OCI-LY3 (cell line): ENCODE data around the gene GNG12.

ENCODE experiments used
- H2AFZ ChIP-seq: fragments of 200-600, 300-600 bp; shearing (Covaris generic); 2 replicates; pipeline ENCODE4 v1.6.0; 2014; ENCODE audit warnings: antibody characterized with exemption, low read depth, low read length
- H3K27ac ChIP-seq: fragments of 200-600, 300-600 bp; sonication (generic); 2 replicates; pipeline ENCODE4 v1.5.1; 2014; ENCODE audit warnings: mild to moderate bottlenecking, low read length, moderate library complexity, mixed read lengths
- H3K27me3 ChIP-seq: fragments of 200-600, 300-600 bp; sonication (generic); 2 replicates; pipeline ENCODE4 v1.6.1; 2014; ENCODE audit warnings: low read depth, low read length, mixed read lengths
- H3K36me3 ChIP-seq: fragments of 200-600, 300-600 bp; sonication (generic); replicated peaks from 2 replicates; pipeline ENCODE3; 2014; ENCODE audit warnings: low read depth, low read length, mixed read lengths
- H3K4me1 ChIP-seq: fragments of 300-600, 200-600 bp; sonication (generic); 2 replicates; pipeline ENCODE4 v1.6.1; 2014; ENCODE audit warnings: low read length, mixed read lengths
- H3K4me2 ChIP-seq: fragments of 200-600, 300-600 bp; sonication (generic); 2 replicates; pipeline ENCODE4 v1.6.1; 2014; ENCODE audit warnings: low read length, mixed read lengths
- H3K4me3 ChIP-seq: fragments of 300-600, 200-600 bp; sonication (generic); 2 replicates; pipeline ENCODE4 v1.5.1; 2014; ENCODE audit warnings: antibody characterized with exemption, mild to moderate bottlenecking, low read length, moderate library complexity
- H3K79me2 ChIP-seq: fragments of 300-600, 200-600 bp; shearing (Covaris generic); 2 replicates; pipeline ENCODE4 v1.6.1; 2014; ENCODE audit warnings: mild to moderate bottlenecking, low read length, mixed read lengths
- H3K9ac ChIP-seq: fragments of 300-600, 200-600 bp; shearing (Covaris generic); 2 replicates; pipeline ENCODE4 v1.6.0; 2014; ENCODE audit warnings: mild to moderate bottlenecking, low read length, moderate library complexity
- H3K9me3 ChIP-seq: fragments of 200-600, 300-600 bp; shearing (Covaris generic); 2 replicates; pipeline ENCODE4 v1.6.1; 2014; ENCODE audit warnings: low read length, mixed read lengths; ENCODE audit not compliant: insufficient read depth
- H4K20me1 ChIP-seq: fragments of 200-600, 300-600 bp; sonication (generic); 2 replicates; pipeline ENCODE4 v1.6.1; 2016; ENCODE audit warnings: low read length, mixed read lengths; ENCODE audit not compliant: insufficient read depth
- EZH2phosphoT487 ChIP-seq: fragments of 200-600 bp; shearing (Covaris generic); IDR thresholded peaks from 2 replicates; pipeline ENCODE4 v1.6.1; 2018; ENCODE audit warnings: antibody characterized with exemption, mixed run types, low read depth
- TF ChIP-seq, protein P1 (sequence below): fragments of 200-600, 300-600 bp; sonication (generic); IDR thresholded peaks from 2 replicates; pipeline ENCODE4 v1.5.1; 2014; ENCODE audit warnings: antibody characterized with exemption, low read length, low read depth

The GNG12 gene

DNA sequence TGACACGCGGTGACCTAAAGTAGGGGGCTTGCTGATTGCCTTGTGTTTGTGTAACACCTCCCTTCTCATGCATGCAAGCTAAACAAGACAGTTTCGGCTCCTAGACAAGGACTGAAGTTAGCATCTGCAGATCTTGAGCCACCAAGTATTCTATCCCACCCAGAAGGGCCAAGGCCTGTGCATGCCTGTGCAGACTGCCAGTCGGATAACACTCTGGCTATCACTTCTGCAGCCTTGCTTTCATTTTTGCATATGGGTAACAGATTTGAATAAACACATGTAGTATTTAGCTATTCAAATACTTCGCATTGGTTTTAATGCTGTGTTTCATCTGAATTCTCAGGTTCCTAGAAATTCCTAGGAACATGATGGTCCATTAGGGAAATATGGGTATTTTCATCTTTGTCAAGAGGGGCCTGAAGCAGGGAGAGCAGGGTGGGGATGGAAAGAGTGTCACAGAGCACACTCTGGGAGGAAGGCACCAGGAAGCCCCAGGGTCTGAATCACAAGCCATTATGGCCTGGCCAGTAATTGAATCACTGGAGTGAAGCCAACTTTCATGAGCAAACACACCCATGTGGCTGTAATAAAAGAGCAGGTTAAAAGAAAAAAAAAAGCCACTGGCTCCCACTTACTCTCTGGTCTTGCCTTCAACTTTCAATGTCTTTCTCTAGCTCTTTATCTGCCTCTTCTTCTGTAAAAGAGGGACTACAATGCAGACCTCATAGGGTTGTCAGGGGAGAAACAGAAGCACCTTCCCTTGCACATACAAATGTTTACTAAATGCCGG, 120.0 kb downstream of the GNG12 start:
- no peak overlapping the region for H3K9ac ChIP-seq
- no peak overlapping the region for H3K4me2 ChIP-seq

DNA sequence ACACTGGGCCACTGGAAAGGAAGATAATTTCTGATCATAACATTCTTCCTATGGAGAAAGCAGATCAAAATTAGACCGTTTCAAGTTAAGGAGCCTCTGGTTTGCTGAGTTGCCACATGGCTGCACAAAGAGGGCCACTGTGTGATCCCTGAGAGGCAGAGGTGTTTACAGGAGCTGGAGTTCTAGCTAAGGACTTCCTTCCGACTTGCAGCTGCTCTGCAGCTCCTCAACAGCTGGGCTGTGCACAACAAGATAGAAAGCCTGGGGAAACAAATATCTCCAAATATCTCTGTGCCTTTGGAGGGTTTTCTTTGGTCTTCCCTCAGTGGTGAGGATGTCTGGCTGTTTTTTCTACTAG, 121.4 kb downstream of the GNG12 start:
- Histone ChIP-seq H3K9me3 (no peaks in the 10 kb centered on the region), H3K4me3 (no peak overlapping the region), H4K20me1 (no peaks in the 10 kb centered on the region), H2AFZ (no peak overlapping the region), H3K36me3 (no peaks in the 10 kb centered on the region), H3K4me1 (no peaks in the 10 kb centered on the region), H3K79me2 (no peaks in the 10 kb centered on the region), H3K27ac (no peak overlapping the region), H3K4me2 (no peak overlapping the region), H3K9ac (no peak overlapping the region), H3K27me3 (no peaks in the 10 kb centered on the region)
- TF ChIP-seq EZH2phosphoT487, result no peak
- TF ChIP-seq, protein P1, sequence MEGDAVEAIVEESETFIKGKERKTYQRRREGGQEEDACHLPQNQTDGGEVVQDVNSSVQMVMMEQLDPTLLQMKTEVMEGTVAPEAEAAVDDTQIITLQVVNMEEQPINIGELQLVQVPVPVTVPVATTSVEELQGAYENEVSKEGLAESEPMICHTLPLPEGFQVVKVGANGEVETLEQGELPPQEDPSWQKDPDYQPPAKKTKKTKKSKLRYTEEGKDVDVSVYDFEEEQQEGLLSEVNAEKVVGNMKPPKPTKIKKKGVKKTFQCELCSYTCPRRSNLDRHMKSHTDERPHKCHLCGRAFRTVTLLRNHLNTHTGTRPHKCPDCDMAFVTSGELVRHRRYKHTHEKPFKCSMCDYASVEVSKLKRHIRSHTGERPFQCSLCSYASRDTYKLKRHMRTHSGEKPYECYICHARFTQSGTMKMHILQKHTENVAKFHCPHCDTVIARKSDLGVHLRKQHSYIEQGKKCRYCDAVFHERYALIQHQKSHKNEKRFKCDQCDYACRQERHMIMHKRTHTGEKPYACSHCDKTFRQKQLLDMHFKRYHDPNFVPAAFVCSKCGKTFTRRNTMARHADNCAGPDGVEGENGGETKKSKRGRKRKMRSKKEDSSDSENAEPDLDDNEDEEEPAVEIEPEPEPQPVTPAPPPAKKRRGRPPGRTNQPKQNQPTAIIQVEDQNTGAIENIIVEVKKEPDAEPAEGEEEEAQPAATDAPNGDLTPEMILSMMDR, result no peak

More for the DNA sequence above, 120.0 kb downstream of the GNG12 start:
- no peak overlapping the region for H3K4me3 ChIP-seq
- no peak overlapping the region for H3K27ac ChIP-seq
- H3K36me3 ChIP-seq, result no peaks in the 10 kb centered on the region
- H3K4me1 ChIP-seq, result no peaks in the 10 kb centered on the region
- no peaks in the 10 kb centered on the region for H3K79me2 ChIP-seq
- no peak overlapping the region for H2AFZ ChIP-seq
- H3K9me3 ChIP-seq, result no peaks in the 10 kb centered on the region
- H4K20me1 ChIP-seq, result no peaks in the 10 kb centered on the region
- TF ChIP-seq, protein P1, result no peak
- TF ChIP-seq EZH2phosphoT487, result no peak
- no peaks in the 10 kb centered on the region for H3K27me3 ChIP-seq

DNA sequence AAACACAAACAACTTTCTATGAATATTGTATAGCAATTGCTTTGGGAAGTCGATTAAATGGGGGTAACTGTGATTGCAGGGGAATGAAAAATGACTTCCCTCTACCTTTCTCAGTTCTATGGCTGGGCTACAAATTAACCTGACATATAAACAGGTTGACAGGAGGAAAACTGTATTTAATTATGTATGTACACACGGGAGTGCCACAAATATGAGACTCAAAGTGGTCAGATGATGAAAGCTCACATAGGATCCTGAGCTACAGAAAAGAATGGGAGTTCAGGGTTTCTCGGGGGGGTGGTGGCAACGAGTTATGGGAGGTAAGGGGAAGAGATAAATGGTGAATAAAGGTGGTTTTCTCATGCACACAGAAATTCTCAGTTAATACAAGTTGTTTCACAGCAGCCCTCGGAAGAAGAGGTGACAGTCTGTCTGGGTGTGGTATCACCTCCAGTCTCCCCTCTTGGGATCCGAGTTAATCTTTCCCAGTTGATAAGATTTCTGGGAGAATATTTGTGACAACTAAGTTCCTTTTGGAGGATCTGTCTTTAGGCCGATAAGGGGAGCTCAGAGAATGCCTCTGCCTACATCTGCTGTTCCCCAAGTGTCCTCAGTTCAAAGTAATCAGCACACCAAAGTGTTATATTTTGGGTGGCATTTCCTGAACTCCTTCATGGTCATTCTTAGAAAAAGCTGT, 122.0 kb downstream of the GNG12 start:
- Histone ChIP-seq H4K20me1 (no peaks in the 10 kb centered on the region), H3K9me3 (no peaks in the 10 kb centered on the region), H3K79me2 (no peaks in the 10 kb centered on the region), H3K4me1 (no peaks in the 10 kb centered on the region), H2AFZ (no peak overlapping the region), H3K4me2 (no peak overlapping the region), H3K27me3 (no peaks in the 10 kb centered on the region), H3K27ac (no peak overlapping the region), H3K9ac (no peak overlapping the region), H3K4me3 (no peak overlapping the region), H3K36me3 (no peaks in the 10 kb centered on the region)
- no peak for TF ChIP-seq EZH2phosphoT487
- TF ChIP-seq, protein P1, result no peak

DNA sequence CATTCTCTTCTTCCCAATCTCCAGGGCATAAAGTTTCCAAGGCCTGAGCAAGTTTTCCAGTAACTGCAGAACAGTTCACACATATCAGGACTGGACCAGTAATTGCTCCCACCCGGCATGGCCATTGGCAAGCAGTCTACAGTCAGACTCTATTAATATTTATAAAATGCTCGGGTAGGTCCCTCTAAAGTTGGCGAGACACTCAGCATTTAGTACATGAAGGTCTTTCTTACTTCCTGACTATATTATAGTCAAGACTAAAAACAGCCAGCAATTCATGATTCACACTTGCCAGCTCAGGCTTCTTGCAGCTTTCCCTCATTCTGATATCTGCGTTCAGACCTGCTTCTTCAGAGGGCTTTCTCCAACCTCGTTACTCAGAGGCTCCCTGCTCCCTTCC, 122.8 kb downstream of the GNG12 start:
- no peaks in the 10 kb centered on the region for H3K79me2 ChIP-seq

More for the DNA sequence above, 122.8 kb downstream of the GNG12 start:
- Histone ChIP-seq H3K4me1 (no peaks in the 10 kb centered on the region), H3K36me3 (no peaks in the 10 kb centered on the region), H3K4me3 (no peak overlapping the region), H4K20me1 (no peaks in the 10 kb centered on the region), H3K4me2 (no peak overlapping the region), H3K9ac (no peak overlapping the region), H3K27me3 (no peaks in the 10 kb centered on the region), H3K27ac (no peak overlapping the region), H2AFZ (no peak overlapping the region), H3K9me3 (no peaks in the 10 kb centered on the region)
- TF ChIP-seq, protein P1, result no peak
- no peak for TF ChIP-seq EZH2phosphoT487
